ENCODE results near the gene CRTAP.

The CRTAP gene

GRCh38 chr3:33083958-33084357 lies 29.9 kb upstream of the CRTAP start:
- no peak for TF ChIP-seq CTCF (IDR thresholded peaks at IDR 0.05)
- no peaks in the 10 kb centered on the region for H3K9me3 ChIP-seq
- H3K27me3 ChIP-seq = no peaks in the 10 kb centered on the region
- H3K27ac ChIP-seq = no peak overlapping the region
- peaks cover 0 to 21% of the 10 kb centered on the region in 2 experiments for H3K4me1 ChIP-seq (ENCODE audit: control insufficient read depth in 1 of 2, insufficient read depth in 1 of 2, low read depth in 1 of 2, low read length in 1 of 2)
- H3K4me3 ChIP-seq (ENCODE audit: low read depth in 1 of 2, low read length in 1 of 2) = no peak overlapping the region
- H3K36me3 ChIP-seq = no peaks in the 10 kb centered on the region

- Histone ChIP-seq H3K36me3 (peaks cover 30% of the 10 kb centered on the region), H3K27ac (no peak overlapping the region), H3K4me1 (ENCODE audit: control insufficient read depth in 1 of 2, insufficient read depth in 1 of 2, low read depth in 1 of 2, low read length in 1 of 2) (peaks cover 11 to 34% of the 10 kb centered on the region in 2 experiments), H3K9me3 (no peaks in the 10 kb centered on the region), H3K4me3 (ENCODE audit: low read depth in 1 of 2, low read length in 1 of 2) (no peak overlapping the region), H3K27me3 (no peaks in the 10 kb centered on the region)
- TF ChIP-seq CTCF (IDR thresholded peaks at IDR 0.05) = no peak
Observed at GRCh38 chr3:33088691-33089090, 25.1 kb upstream of the CRTAP start.

- H3K4me3 ChIP-seq (ENCODE audit: low read depth in 1 of 2, low read length in 1 of 2) = no peak overlapping the region
- peak overlapping the region; percentile 45 for H3K27ac ChIP-seq
Observed at GRCh38 chr3:33089515-33089914, 24.3 kb upstream of the CRTAP start.

GRCh38 chr3:33091746-33092145 lies 22.1 kb upstream of the CRTAP start:
- Histone ChIP-seq H3K4me1 (ENCODE audit: control insufficient read depth in 1 of 2, insufficient read depth in 1 of 2, low read depth in 1 of 2, low read length in 1 of 2) (peaks cover 23 to 36% of the 10 kb centered on the region in 2 experiments), H3K27me3 (no peaks in the 10 kb centered on the region), H3K9me3 (no peaks in the 10 kb centered on the region), H3K36me3 (peaks cover 35% of the 10 kb centered on the region), H3K27ac (no peak overlapping the region), H3K4me3 (ENCODE audit: low read depth in 1 of 2, low read length in 1 of 2) (no peak overlapping the region)
- TF ChIP-seq CTCF (IDR thresholded peaks at IDR 0.05) = no peak

More at GRCh38 chr3:33089515-33089914, 24.3 kb upstream of the CRTAP start:
- Histone ChIP-seq H3K9me3 (no peaks in the 10 kb centered on the region), H3K36me3 (peaks cover 35% of the 10 kb centered on the region), H3K4me1 (ENCODE audit: control insufficient read depth in 1 of 2, insufficient read depth in 1 of 2, low read depth in 1 of 2, low read length in 1 of 2) (peaks cover 11 to 34% of the 10 kb centered on the region in 2 experiments), H3K27me3 (no peaks in the 10 kb centered on the region)
- TF ChIP-seq CTCF (IDR thresholded peaks at IDR 0.05) = no peak

GRCh38 chr3:33092496-33093254 lies 21.1 kb upstream of the CRTAP start:
- peaks cover 35% of the 10 kb centered on the region for H3K36me3 ChIP-seq
- H3K4me3 ChIP-seq (ENCODE audit: low read depth in 1 of 2, low read length in 1 of 2) = no peak overlapping the region
- no peaks in the 10 kb centered on the region for H3K9me3 ChIP-seq
- H3K4me1 ChIP-seq (ENCODE audit: control insufficient read depth in 1 of 2, insufficient read depth in 1 of 2, low read depth in 1 of 2, low read length in 1 of 2) = peaks cover 28 to 42% of the 10 kb centered on the region in 2 experiments
- no peak overlapping the region for H3K27ac ChIP-seq
- TF ChIP-seq CTCF (IDR thresholded peaks at IDR 0.05) = no peak
- no peaks in the 10 kb centered on the region for H3K27me3 ChIP-seq
